ENCODE measurements around the gene RIMKLB. TPM values are rescaled to one million over a fixed set of nuclear protein-coding genes. Genes with fewer than 3 reads are reported as not detected.
A peak's percentile ranks its signal among the peaks of the same experiment; 100 is the strongest.

RIMKLB gene
- total RNA-seq, 4 donors from 2014 or later, result 11.8 to 29.6 (median 14.4) TPM

- Histone ChIP-seq H3K4me3 (no peak overlapping the region), H3K4me1 (peaks cover 26% of the 10 kb centered on the region)
- WGBS, result 57% methylated on average over 9 of the region's 9 CpGs
Measured at GRCh38 chr12:8828257-8829124, 130.7 kb downstream of the RIMKLB start.

GRCh38 chr12:8829125-8829518 is 131.3 kb downstream of the RIMKLB start:
- Histone ChIP-seq H3K27me3 (no peaks in the 10 kb centered on the region), H3K4me3 (no peak overlapping the region), H3K9me3 (no peaks in the 10 kb centered on the region), H3K27ac (no peak overlapping the region), H3K36me3 (no peaks in the 10 kb centered on the region), H3K4me1 (peaks cover 22% of the 10 kb centered on the region)
- DNase-seq (ENCODE audit: low spot score in 2 of 2), result no peak
- WGBS, result 42% methylated on average over 5 of the region's 5 CpGs
- TF ChIP-seq POLR2AphosphoS5 (IDR thresholded peaks at IDR 0.05), result no peak

More at GRCh38 chr12:8828257-8829124, 130.7 kb downstream of the RIMKLB start:
- Histone ChIP-seq H3K9me3 (no peaks in the 10 kb centered on the region), H3K36me3 (no peaks in the 10 kb centered on the region), H3K27me3 (no peaks in the 10 kb centered on the region), H3K27ac (peak overlapping the region; percentile 51)
- no peak for TF ChIP-seq POLR2A (IDR thresholded peaks at IDR 0.05)
- no peak for TF ChIP-seq POLR2AphosphoS5 (IDR thresholded peaks at IDR 0.05)
- no peak for TF ChIP-seq EP300 (IDR thresholded peaks at IDR 0.05)
- TF ChIP-seq, protein P1, sequence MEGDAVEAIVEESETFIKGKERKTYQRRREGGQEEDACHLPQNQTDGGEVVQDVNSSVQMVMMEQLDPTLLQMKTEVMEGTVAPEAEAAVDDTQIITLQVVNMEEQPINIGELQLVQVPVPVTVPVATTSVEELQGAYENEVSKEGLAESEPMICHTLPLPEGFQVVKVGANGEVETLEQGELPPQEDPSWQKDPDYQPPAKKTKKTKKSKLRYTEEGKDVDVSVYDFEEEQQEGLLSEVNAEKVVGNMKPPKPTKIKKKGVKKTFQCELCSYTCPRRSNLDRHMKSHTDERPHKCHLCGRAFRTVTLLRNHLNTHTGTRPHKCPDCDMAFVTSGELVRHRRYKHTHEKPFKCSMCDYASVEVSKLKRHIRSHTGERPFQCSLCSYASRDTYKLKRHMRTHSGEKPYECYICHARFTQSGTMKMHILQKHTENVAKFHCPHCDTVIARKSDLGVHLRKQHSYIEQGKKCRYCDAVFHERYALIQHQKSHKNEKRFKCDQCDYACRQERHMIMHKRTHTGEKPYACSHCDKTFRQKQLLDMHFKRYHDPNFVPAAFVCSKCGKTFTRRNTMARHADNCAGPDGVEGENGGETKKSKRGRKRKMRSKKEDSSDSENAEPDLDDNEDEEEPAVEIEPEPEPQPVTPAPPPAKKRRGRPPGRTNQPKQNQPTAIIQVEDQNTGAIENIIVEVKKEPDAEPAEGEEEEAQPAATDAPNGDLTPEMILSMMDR (IDR thresholded peaks at IDR 0.05), result no peak
- no peak for DNase-seq (ENCODE audit: low spot score in 2 of 2)

GRCh38 chr12:8829621-8830020 is 131.8 kb downstream of the RIMKLB start:
- H3K9me3 ChIP-seq, result no peaks in the 10 kb centered on the region
- H3K27me3 ChIP-seq, result no peaks in the 10 kb centered on the region
- no peak for DNase-seq (ENCODE audit: low spot score in 2 of 2)
- WGBS, result 81% methylated on average over 7 of the region's 7 CpGs
- H3K4me3 ChIP-seq, result no peak overlapping the region
- H3K27ac ChIP-seq, result no peak overlapping the region
- H3K4me1 ChIP-seq, result peaks cover 22% of the 10 kb centered on the region
- H3K36me3 ChIP-seq, result no peaks in the 10 kb centered on the region
- TF ChIP-seq POLR2AphosphoS5 (IDR thresholded peaks at IDR 0.05) (no peak), POLR2A (IDR thresholded peaks at IDR 0.05) (no peak), EP300 (IDR thresholded peaks at IDR 0.05) (no peak)
- TF ChIP-seq, protein P1 (IDR thresholded peaks at IDR 0.05), result no peak

DNA sequence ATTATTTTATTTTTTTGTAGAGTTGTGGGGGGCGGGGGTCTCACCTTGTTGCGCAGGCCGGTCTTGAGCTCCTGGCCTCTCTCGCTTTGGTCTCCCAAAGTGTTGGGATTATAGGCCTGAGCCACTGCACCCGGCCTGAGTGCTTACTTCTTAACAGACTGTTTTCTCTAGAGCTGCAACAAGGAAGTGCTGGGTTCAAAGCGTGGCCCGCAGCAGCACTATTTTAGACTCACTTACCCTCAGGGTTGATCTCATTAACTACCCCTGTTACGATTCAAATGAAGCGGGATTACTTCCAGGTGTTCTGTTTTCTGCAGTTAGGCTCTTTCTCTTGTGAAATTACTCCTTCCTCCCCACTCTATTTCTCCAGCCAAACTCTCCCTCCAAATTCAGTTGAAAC is 133.3 kb downstream of the RIMKLB start:
- no peaks in the 10 kb centered on the region for H3K27me3 ChIP-seq
- H3K27ac ChIP-seq, result no peak overlapping the region
- no peak overlapping the region for H3K4me3 ChIP-seq
- WGBS, result 85% methylated on average over 9 of the region's 9 CpGs
- TF ChIP-seq POLR2AphosphoS5 (IDR thresholded peaks at IDR 0.05) (no peak), EP300 (IDR thresholded peaks at IDR 0.05) (no peak), POLR2A (IDR thresholded peaks at IDR 0.05) (no peak)
- TF ChIP-seq, protein P1 (IDR thresholded peaks at IDR 0.05), result no peak
- H3K4me1 ChIP-seq, result peaks cover 22% of the 10 kb centered on the region
- no peaks in the 10 kb centered on the region for H3K9me3 ChIP-seq
- H3K36me3 ChIP-seq, result no peaks in the 10 kb centered on the region
- no peak for DNase-seq (ENCODE audit: low spot score in 2 of 2)

- peaks cover 15% of the 10 kb centered on the region for H3K4me1 ChIP-seq
- H3K36me3 ChIP-seq, result no peaks in the 10 kb centered on the region
- H3K27ac ChIP-seq, result no peak overlapping the region
Measured at GRCh38 chr12:8832500-8832899, 134.7 kb downstream of the RIMKLB start.

More at GRCh38 chr12:8832500-8832899, 134.7 kb downstream of the RIMKLB start:
- no peaks in the 10 kb centered on the region for H3K27me3 ChIP-seq
- no peak overlapping the region for H3K4me3 ChIP-seq
- WGBS, result 87% methylated on average over 6 of the region's 6 CpGs
- no peak for DNase-seq (ENCODE audit: low spot score in 2 of 2)
- TF ChIP-seq POLR2A (IDR thresholded peaks at IDR 0.05) (no peak), EP300 (IDR thresholded peaks at IDR 0.05) (no peak), POLR2AphosphoS5 (IDR thresholded peaks at IDR 0.05) (no peak)
- TF ChIP-seq, protein P1 (IDR thresholded peaks at IDR 0.05), result no peak
- H3K9me3 ChIP-seq, result no peaks in the 10 kb centered on the region

Other genes with a start within 250 kb of the RIMKLB start
- not detected for gene CLEC6A, start 242.0 kb upstream of the RIMKLB start, total RNA-seq
- gene CLEC4D, start 184.5 kb upstream of the RIMKLB start, total RNA-seq, result not detected
- gene CLEC4E, start 157.1 kb upstream of the RIMKLB start, total RNA-seq, result 1 to 10 TPM in 1 of 4 donors, not detected in 3; 1.4 TPM
- gene AICDA, start 85.1 kb upstream of the RIMKLB start, total RNA-seq, result not detected
- gene MFAP5, start 35.2 kb upstream of the RIMKLB start, total RNA-seq, result 10 to 100 TPM; 18.1 to 70.5 (median 26.4) TPM
- gene A2ML1, start 124.6 kb downstream of the RIMKLB start, total RNA-seq, result 100 to 1,000 TPM; 166 to 268 (median 218) TPM
- gene PHC1, start 216.5 kb downstream of the RIMKLB start, total RNA-seq, result 10 to 100 TPM; 15.7 to 32.6 (median 28.2) TPM